Endodermal cell (in vitro differentiated cells): Measurements from ENCODE around the gene CTNNA2. TPM values are rescaled to one million over a fixed set of nuclear protein-coding genes. Genes with fewer than 3 reads are reported as not detected.
"Not testable (repeated sequence)": the region's sequence is repeated elsewhere in the genome, so short reads cannot be mapped to it uniquely, and the experiment has no call there.

Experiments used
- DNase-seq: peaks from one replicate; pipeline ENCODE4 v3.0.0-alpha.2; 2017
- H3K27ac ChIP-seq: 2 replicates; pipeline ENCODE4 v1.5.1; 2013; ENCODE audit warnings: mild to moderate bottlenecking, low read depth, low read length, moderate library complexity
- H3K27me3 ChIP-seq: 2 replicates; pipeline ENCODE4 v1.6.1; 2013; ENCODE audit warnings: mild to moderate bottlenecking, low read length, moderate library complexity; ENCODE audit not compliant: insufficient read depth, control insufficient read depth, poor library complexity, severe bottlenecking
- H3K36me3 ChIP-seq: 2 replicates; pipeline ENCODE4 v1.7.0; 2013; ENCODE audit warnings: mild to moderate bottlenecking, low read length, moderate library complexity; ENCODE audit not compliant: control insufficient read depth, insufficient read depth
- H3K4me1 ChIP-seq: one replicate; pipeline ENCODE4 v1.7.0; 2013; ENCODE audit warnings: low read length; ENCODE audit not compliant: control insufficient read depth, insufficient read depth
- H3K4me3 ChIP-seq: 2 replicates; pipeline ENCODE4 v1.5.1; 2013; ENCODE audit warnings: mild to moderate bottlenecking, low read length, moderate library complexity
- H3K9ac ChIP-seq: 2 replicates; pipeline ENCODE4 v1.6.1; 2013; ENCODE audit warnings: mild to moderate bottlenecking, low read length, moderate library complexity; ENCODE audit not compliant: poor library complexity, severe bottlenecking; ENCODE audit errors: extremely low read depth
- H3K9me3 ChIP-seq: 2 replicates; pipeline ENCODE4 v1.6.1; 2013; ENCODE audit warnings: mild to moderate bottlenecking, low read length, moderate library complexity; ENCODE audit not compliant: control insufficient read depth
- H3K27ac Mint-ChIP-seq: 2 replicates; pipeline ENCODE4 v1.8.0; 2020; ENCODE audit warnings: mixed read lengths
- H3K27me3 Mint-ChIP-seq: 2 replicates; pipeline ENCODE4 v1.8.0; 2021; ENCODE audit warnings: mild to moderate bottlenecking, mixed read lengths; ENCODE audit not compliant: insufficient read depth
- H3K36me3 Mint-ChIP-seq: 2 replicates; pipeline ENCODE4 v1.8.0; 2020; ENCODE audit warnings: low read depth, mixed read lengths
- H3K4me1 Mint-ChIP-seq: 2 replicates; pipeline ENCODE4 v1.8.0; 2020; ENCODE audit warnings: mixed read lengths
- H3K4me3 Mint-ChIP-seq: 2 replicates; pipeline ENCODE4 v1.8.0; 2020; ENCODE audit warnings: mild to moderate bottlenecking, moderate library complexity, mixed read lengths
- H3K9me3 Mint-ChIP-seq: 2 replicates; pipeline ENCODE4 v1.8.0; 2020; ENCODE audit warnings: mild to moderate bottlenecking, mixed read lengths
- CTCF ChIP-seq: fragments of 200-600 bp; sonication (generic); conservative IDR thresholded peaks from 2 replicates; pipeline ENCODE4 v1.5.0; 2021; ENCODE audit warnings: antibody characterized with exemption, mild to moderate bottlenecking
- WGBS, 2 experiments: methylation state at CpG; one replicate each; pipeline versions ENCODE4 v1.1.5 to v1.1.7; 2013; ENCODE audit warnings: missing lambda C conversion rate in 2 of 2, mixed read lengths in 1 of 2; ENCODE audit not compliant: insufficient coverage in 1 of 2, insufficient read length in 1 of 2; 5-methylcytosine and 5-hydroxymethylcytosine counted together
- total RNA-seq, 2 donors: library from RNA; stranded (reverse); fragmentation: NEBNext Ultra II Directional in 1 of 2; extraction: Animal tissue kit (Norgen Biotek cat#: 25700) in 1 of 2; gene quantifications; 2 replicates in 1 of 2; 3 replicates in 1 of 2; pipeline ENCODE4 v1.2.1, GENCODE V29; 2021

The CTNNA2 gene
- total RNA-seq, 2 donors from 2014 or later, result 7.7 to 9.8 TPM

GRCh38 chr2:80145499-80145898, 632.6 kb downstream of the CTNNA2 start:
- H3K27me3 Mint-ChIP-seq, result no peaks in the 10 kb centered on the region
- Histone ChIP-seq H3K9ac (no peak overlapping the region), H3K36me3 (no peaks in the 10 kb centered on the region), H3K27ac (no peak overlapping the region), H3K4me1 (no peaks in the 10 kb centered on the region), H3K27me3 (no peaks in the 10 kb centered on the region), H3K9me3 (no peaks in the 10 kb centered on the region), H3K4me3 (no peak overlapping the region)
- TF ChIP-seq CTCF, result no peak
- WGBS, 2 experiments, result 92% methylated on average over 4 of the region's 4 CpGs; no CpG with 5 or more reads in 1 of the 2 experiments
- DNase-seq, result no peak
- H3K4me3 Mint-ChIP-seq, result no peak overlapping the region
- H3K27ac Mint-ChIP-seq, result no peak overlapping the region
- no peaks in the 10 kb centered on the region for H3K9me3 Mint-ChIP-seq
- peaks cover 6% of the 10 kb centered on the region for H3K4me1 Mint-ChIP-seq
- H3K36me3 Mint-ChIP-seq, result no peaks in the 10 kb centered on the region

- 96% methylated on average over 4 of the region's 5 CpGs; no CpG with 5 or more reads in 1 of the 2 experiments for WGBS, 2 experiments
- not testable (repeated sequence) for H3K4me1 Mint-ChIP-seq, H3K27me3 ChIP-seq, H3K9me3 Mint-ChIP-seq, H3K4me3 ChIP-seq, H3K27me3 Mint-ChIP-seq, H3K27ac ChIP-seq, H3K36me3 Mint-ChIP-seq, DNase-seq, H3K4me1 ChIP-seq, H3K27ac Mint-ChIP-seq, H3K9ac ChIP-seq, H3K36me3 ChIP-seq, H3K9me3 ChIP-seq, H3K4me3 Mint-ChIP-seq
Measured at GRCh38 chr2:80146757-80147156, 633.9 kb downstream of the CTNNA2 start.

GRCh38 chr2:80147690-80148089, 634.8 kb downstream of the CTNNA2 start:
- no peak overlapping the region for H3K27ac ChIP-seq
- 94 to 100% methylated on average over 2 to 3 of the region's 3 CpGs for WGBS, 2 experiments
- H3K4me3 Mint-ChIP-seq, result no peak overlapping the region
- no peaks in the 10 kb centered on the region for H3K9me3 Mint-ChIP-seq
- TF ChIP-seq CTCF, result no peak
- H3K4me1 Mint-ChIP-seq, result peaks cover 6% of the 10 kb centered on the region
- no peak overlapping the region for H3K9ac ChIP-seq
- H3K4me1 ChIP-seq, result no peaks in the 10 kb centered on the region
- no peaks in the 10 kb centered on the region for H3K9me3 ChIP-seq
- H3K27ac Mint-ChIP-seq, result no peak overlapping the region
- H3K36me3 ChIP-seq, result no peaks in the 10 kb centered on the region
- no peak overlapping the region for H3K4me3 ChIP-seq
- no peak for DNase-seq
- no peaks in the 10 kb centered on the region for H3K36me3 Mint-ChIP-seq
- H3K27me3 Mint-ChIP-seq, result no peaks in the 10 kb centered on the region
- no peaks in the 10 kb centered on the region for H3K27me3 ChIP-seq

- Mint-ChIP-seq H3K4me1 (peaks cover 6% of the 10 kb centered on the region), H3K4me3 (no peak overlapping the region), H3K27ac (no peak overlapping the region), H3K36me3 (no peaks in the 10 kb centered on the region), H3K27me3 (no peaks in the 10 kb centered on the region), H3K9me3 (no peaks in the 10 kb centered on the region)
- WGBS, 2 experiments, result 100% methylated on average over 1 to 2 of the region's 2 CpGs
- H3K9ac ChIP-seq, result no peak overlapping the region
- no peaks in the 10 kb centered on the region for H3K36me3 ChIP-seq
- no peak overlapping the region for H3K4me3 ChIP-seq
- H3K27ac ChIP-seq, result no peak overlapping the region
- H3K27me3 ChIP-seq, result no peaks in the 10 kb centered on the region
- no peak for DNase-seq
- no peaks in the 10 kb centered on the region for H3K9me3 ChIP-seq
- H3K4me1 ChIP-seq, result no peaks in the 10 kb centered on the region
- no peak for TF ChIP-seq CTCF
Measured at GRCh38 chr2:80148906-80149305, 636.1 kb downstream of the CTNNA2 start.
